Measurements from ENCODE around the gene EPHB2.

DNA sequence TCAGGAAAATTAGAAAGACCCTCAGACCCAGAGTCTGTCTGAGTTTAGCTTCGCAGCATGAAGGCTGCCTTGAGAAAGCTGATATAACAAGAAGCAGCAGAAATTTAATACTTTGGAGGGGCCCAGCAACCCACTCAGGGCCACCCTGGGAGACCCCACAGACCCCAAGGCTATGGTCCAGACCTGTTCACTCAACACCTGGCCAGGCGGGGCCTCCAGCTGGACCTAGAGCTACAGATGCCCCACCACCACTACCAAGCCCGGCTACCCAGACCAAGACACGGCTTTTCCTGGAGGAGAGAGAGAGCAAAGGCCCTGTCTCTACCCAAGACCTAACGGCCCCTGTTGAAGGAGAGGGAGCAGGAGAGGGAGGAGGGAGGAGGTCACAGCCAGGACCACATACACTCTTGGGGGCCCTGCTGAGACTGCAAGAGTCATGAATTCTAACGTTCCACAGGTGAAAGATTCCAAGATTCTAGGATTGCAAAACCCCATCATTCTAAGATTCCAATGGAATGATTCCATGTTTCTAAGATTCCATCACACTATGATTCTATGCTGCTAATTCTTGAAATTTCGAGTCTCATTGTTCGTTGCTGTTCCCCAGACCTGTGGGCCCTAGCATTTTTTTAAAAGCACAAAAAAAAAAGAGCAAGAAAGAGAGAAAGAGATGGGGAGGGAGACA, 208.8 kb downstream of the EPHB2 start:
- TF ChIP-seq, protein P1, sequence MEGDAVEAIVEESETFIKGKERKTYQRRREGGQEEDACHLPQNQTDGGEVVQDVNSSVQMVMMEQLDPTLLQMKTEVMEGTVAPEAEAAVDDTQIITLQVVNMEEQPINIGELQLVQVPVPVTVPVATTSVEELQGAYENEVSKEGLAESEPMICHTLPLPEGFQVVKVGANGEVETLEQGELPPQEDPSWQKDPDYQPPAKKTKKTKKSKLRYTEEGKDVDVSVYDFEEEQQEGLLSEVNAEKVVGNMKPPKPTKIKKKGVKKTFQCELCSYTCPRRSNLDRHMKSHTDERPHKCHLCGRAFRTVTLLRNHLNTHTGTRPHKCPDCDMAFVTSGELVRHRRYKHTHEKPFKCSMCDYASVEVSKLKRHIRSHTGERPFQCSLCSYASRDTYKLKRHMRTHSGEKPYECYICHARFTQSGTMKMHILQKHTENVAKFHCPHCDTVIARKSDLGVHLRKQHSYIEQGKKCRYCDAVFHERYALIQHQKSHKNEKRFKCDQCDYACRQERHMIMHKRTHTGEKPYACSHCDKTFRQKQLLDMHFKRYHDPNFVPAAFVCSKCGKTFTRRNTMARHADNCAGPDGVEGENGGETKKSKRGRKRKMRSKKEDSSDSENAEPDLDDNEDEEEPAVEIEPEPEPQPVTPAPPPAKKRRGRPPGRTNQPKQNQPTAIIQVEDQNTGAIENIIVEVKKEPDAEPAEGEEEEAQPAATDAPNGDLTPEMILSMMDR (IDR thresholded peaks at IDR 0.05) = no peak
- TF ChIP-seq POLR2A (IDR thresholded peaks at IDR 0.05) = no peak
